Cardiac muscle cell (in vitro differentiated cells and primary cell): ENCODE data around the gene DENND4A. TPM values are rescaled to one million over a fixed set of nuclear protein-coding genes. Genes with fewer than 3 reads are reported as not detected.
"Not testable (repeated sequence)": the region's sequence is repeated elsewhere in the genome, so short reads cannot be mapped to it uniquely, and the experiment has no call there.

ENCODE experiments used
- DNase-seq, 2 donors: peaks; one replicate each; pipeline versions ENCODE4 v3.0.0 to v3.0.0-alpha.2; 2010 to 2017; ENCODE audit warnings: low read depth in 1 of 2, low spot score in 1 of 2
- H3K27ac ChIP-seq: fragments of 200-600 bp; sonication (generic); 2 replicates; pipeline ENCODE4 v1.5.1; 2016
- H3K27me3 ChIP-seq: fragments of 200-600 bp; sonication (generic); 2 replicates; pipeline ENCODE4 v1.6.0; 2016; ENCODE audit warnings: control low read depth
- H3K36me3 ChIP-seq: fragments of 200-600 bp; sonication (generic); 2 replicates; pipeline ENCODE4 v1.5.1; 2016; ENCODE audit warnings: control low read depth
- H3K4me1 ChIP-seq: fragments of 200-600 bp; sonication (generic); 2 replicates; pipeline ENCODE4 v1.8.1; 2017; ENCODE audit warnings: low read depth, mild to moderate bottlenecking, mixed run types
- H3K4me3 ChIP-seq: fragments of 200-600 bp; sonication (generic); 2 replicates; pipeline ENCODE4 v1.5.1; 2016; ENCODE audit warnings: mild to moderate bottlenecking
- H3K9me3 ChIP-seq: fragments of 200-600 bp; sonication (generic); 2 replicates; pipeline ENCODE4 v1.5.1; 2017; ENCODE audit warnings: low read depth, mild to moderate bottlenecking, control low read depth
- CTCF ChIP-seq: IDR thresholded peaks from 2 replicates; pipeline ENCODE4 v1.5.1; 2012; ENCODE audit warnings: low read depth, mild to moderate bottlenecking, low read length
- polyA plus RNA-seq: library from polyadenylated mRNA; unstranded; fragments of >200 nt; fragmentation: Nextera tagmentation; extraction: Ambion mirVana; gene quantifications from 2 replicates; pipeline ENCODE4 v1.2.1, GENCODE V29; 2016
- total RNA-seq: library from RNA; depleted of rRNA; stranded (reverse); fragments of >200 nt; gene quantifications from 2 replicates; pipeline ENCODE4 v1.2.3, GENCODE V29; 2016

Gene DENND4A
- total and polyA plus RNA-seq, 2 experiments from 2014 or later: 3.5 to 7.7 TPM

GRCh38 chr15:65619626-65620290, 172.3 kb downstream of the DENND4A start:
- Histone ChIP-seq H3K4me1 (no peaks in the 10 kb centered on the region), H3K4me3 (no peak overlapping the region), H3K36me3 (no peaks in the 10 kb centered on the region), H3K27me3 (no peaks in the 10 kb centered on the region), H3K27ac (no peak overlapping the region), H3K9me3 (no peaks in the 10 kb centered on the region)
- peak in 1 of 2 donors; percentile 62 for DNase-seq
- no peak for TF ChIP-seq CTCF

- Histone ChIP-seq H3K36me3 (no peaks in the 10 kb centered on the region), H3K4me3 (no peak overlapping the region), H3K27ac (no peak overlapping the region), H3K9me3 (no peaks in the 10 kb centered on the region), H3K4me1 (no peaks in the 10 kb centered on the region), H3K27me3 (no peaks in the 10 kb centered on the region)
- DNase-seq: no peak
- no peak for TF ChIP-seq CTCF
Observed at GRCh38 chr15:65618560-65619109, 173.5 kb downstream of the DENND4A start.

GRCh38 chr15:65615887-65616286, 176.2 kb downstream of the DENND4A start:
- DNase-seq, H3K36me3 ChIP-seq, H3K4me1 ChIP-seq, H3K27me3 ChIP-seq, H3K4me3 ChIP-seq, H3K9me3 ChIP-seq, H3K27ac ChIP-seq: not testable (repeated sequence)

GRCh38 chr15:65612949-65613744, 178.9 kb downstream of the DENND4A start:
- H3K9me3 ChIP-seq: no peaks in the 10 kb centered on the region
- no peaks in the 10 kb centered on the region for H3K27me3 ChIP-seq
- H3K36me3 ChIP-seq: no peaks in the 10 kb centered on the region
- TF ChIP-seq CTCF: no peak
- H3K27ac ChIP-seq: peak overlapping the region; percentile 94
- DNase-seq: no peak
- H3K4me1 ChIP-seq: peaks cover 9% of the 10 kb centered on the region
- H3K4me3 ChIP-seq: no peak overlapping the region

- Histone ChIP-seq H3K36me3 (no peaks in the 10 kb centered on the region), H3K4me1 (peaks cover 9% of the 10 kb centered on the region), H3K9me3 (no peaks in the 10 kb centered on the region), H3K27me3 (no peaks in the 10 kb centered on the region), H3K4me3 (no peak overlapping the region), H3K27ac (peak overlapping the region; percentile 94)
- no peak for TF ChIP-seq CTCF
- no peak for DNase-seq
Observed at GRCh38 chr15:65612616-65612946, 179.5 kb downstream of the DENND4A start.
